Measurements from ENCODE around the gene HMGXB3.

DNA sequence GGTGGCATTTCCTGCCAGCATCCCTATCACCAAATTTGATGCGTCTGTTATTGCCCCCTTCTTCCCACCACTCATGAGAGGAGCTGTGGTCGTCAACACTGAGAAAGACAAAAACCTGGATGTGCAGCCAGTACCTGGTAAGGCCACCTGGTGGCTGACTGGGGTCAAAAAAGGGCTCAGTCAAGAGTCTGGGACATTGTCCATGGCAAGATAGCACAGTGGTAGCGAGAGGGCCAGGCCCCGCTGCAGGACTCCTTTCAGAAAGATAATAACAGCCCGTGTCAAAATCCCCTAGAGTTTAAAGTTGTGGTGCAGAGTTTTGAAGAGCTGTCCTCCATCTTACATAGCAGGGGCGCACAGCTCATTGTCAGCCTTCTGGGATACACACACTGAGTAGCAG is 45.0 kb downstream of the HMGXB3 start:
- TF ChIP-seq, protein P1, sequence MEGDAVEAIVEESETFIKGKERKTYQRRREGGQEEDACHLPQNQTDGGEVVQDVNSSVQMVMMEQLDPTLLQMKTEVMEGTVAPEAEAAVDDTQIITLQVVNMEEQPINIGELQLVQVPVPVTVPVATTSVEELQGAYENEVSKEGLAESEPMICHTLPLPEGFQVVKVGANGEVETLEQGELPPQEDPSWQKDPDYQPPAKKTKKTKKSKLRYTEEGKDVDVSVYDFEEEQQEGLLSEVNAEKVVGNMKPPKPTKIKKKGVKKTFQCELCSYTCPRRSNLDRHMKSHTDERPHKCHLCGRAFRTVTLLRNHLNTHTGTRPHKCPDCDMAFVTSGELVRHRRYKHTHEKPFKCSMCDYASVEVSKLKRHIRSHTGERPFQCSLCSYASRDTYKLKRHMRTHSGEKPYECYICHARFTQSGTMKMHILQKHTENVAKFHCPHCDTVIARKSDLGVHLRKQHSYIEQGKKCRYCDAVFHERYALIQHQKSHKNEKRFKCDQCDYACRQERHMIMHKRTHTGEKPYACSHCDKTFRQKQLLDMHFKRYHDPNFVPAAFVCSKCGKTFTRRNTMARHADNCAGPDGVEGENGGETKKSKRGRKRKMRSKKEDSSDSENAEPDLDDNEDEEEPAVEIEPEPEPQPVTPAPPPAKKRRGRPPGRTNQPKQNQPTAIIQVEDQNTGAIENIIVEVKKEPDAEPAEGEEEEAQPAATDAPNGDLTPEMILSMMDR (IDR thresholded peaks at IDR 0.05), result no peak
- no peak for TF ChIP-seq POLR2A (IDR thresholded peaks at IDR 0.05)

Measured in body of pancreas (tissue), 4 donors.